Lung (tissue), 12 donors: ENCODE measurements around the gene NHS. TPM values are rescaled to one million over a fixed set of nuclear protein-coding genes. Genes with fewer than 3 reads are reported as not detected.

Experiments
- ATAC-seq: fragments of 200-7000 bp; cut with Tn5 transposase; one replicate; pipeline ENCODE4 v1.9.1; 2020; ENCODE audit warnings: moderate number of reproducible peaks; ENCODE audit not compliant: insufficient read depth, low FRiP score
- DNase-seq, 3 donors: peaks; one replicate each; pipeline ENCODE4 v3.0.0-alpha.2; 2013 to 2017
- H3K27ac ChIP-seq, 2 donors: one replicate each; pipeline ENCODE4 v1.5.1; 2013; ENCODE audit warnings: mild to moderate bottlenecking in 2 of 2, moderate library complexity in 2 of 2, control low read depth in 1 of 2, inconsistent platforms in 1 of 2, low read depth in 1 of 2, low read length in 1 of 2
- H3K27me3 ChIP-seq, 3 donors: one replicate each; pipeline ENCODE4 v1.5.1; 2013; ENCODE audit warnings: low read length in 2 of 3; ENCODE audit not compliant: control insufficient read depth in 3 of 3, insufficient read depth in 3 of 3
- H3K36me3 ChIP-seq, 4 donors: one replicate each; pipeline ENCODE4 v1.5.1; 2013; ENCODE audit warnings: low read length in 4 of 4, mild to moderate bottlenecking in 1 of 4, moderate library complexity in 1 of 4; ENCODE audit not compliant: control insufficient read depth in 4 of 4, insufficient read depth in 4 of 4
- H3K4me1 ChIP-seq, 5 donors: one replicate each; pipeline ENCODE4 v1.5.1; 2013; ENCODE audit warnings: low read length in 5 of 5, mild to moderate bottlenecking in 2 of 5, moderate library complexity in 1 of 5; ENCODE audit not compliant: control insufficient read depth in 5 of 5, insufficient read depth in 5 of 5
- H3K4me3 ChIP-seq: one replicate; pipeline ENCODE4 v1.5.1; 2013; ENCODE audit warnings: mild to moderate bottlenecking, control low read depth, moderate library complexity
- H3K9ac ChIP-seq, 2 donors: one replicate each; pipeline ENCODE4 v1.5.1; 2013; ENCODE audit warnings: low read length in 2 of 2, control low read depth in 1 of 2; ENCODE audit not compliant: insufficient read depth in 1 of 2
- H3K9me3 ChIP-seq, 4 donors: one replicate each; pipeline ENCODE4 v1.5.1; 2013; ENCODE audit warnings: low read length in 3 of 4, mild to moderate bottlenecking in 1 of 4, moderate library complexity in 1 of 4; ENCODE audit not compliant: control insufficient read depth in 4 of 4, insufficient read depth in 3 of 4
- CTCF ChIP-seq: IDR thresholded peaks from 2 replicates; pipeline ENCODE4 v1.5.1; 2012; ENCODE audit warnings: mild to moderate bottlenecking; ENCODE audit errors: control extremely low read depth, extremely low read depth
- WGBS, 2 donors: extraction: QIAGEN DNeasy Blood & Tissue Kit; methylation state at CpG; one replicate each; pipeline ENCODE4 v1.1.7; 2013; 5-methylcytosine and 5-hydroxymethylcytosine counted together
- polyA plus RNA-seq, 2 donors: library from polyadenylated mRNA; stranded (reverse); fragments of 200-250 nt; gene quantifications; one replicate each; pipeline ENCODE4 v1.2.1, GENCODE V29; 2013
- total RNA-seq, 2 donors: library from RNA; depleted of rRNA in 1 of 2; stranded (reverse); fragments of >200 nt in 1 of 2; gene quantifications; one replicate each; pipeline ENCODE4 v1.2.1, GENCODE V29; 2014 to 2021
- donor health status: control.
- donor health status: control.
- donor health status: Bipolar disorder and iron deficiency.
- donor health status: healthy.
- donor health status: DM: yes; HTN: yes; CAD: no.

Gene NHS
- total and polyA plus RNA-seq, 4 donors = 0.46 to 2.0 (median 1.4) TPM

- 45 to 60% methylated on average over 4 of the region's 4 CpGs for WGBS, 2 donors
- no peak for TF ChIP-seq CTCF
- ATAC-seq = no peak
- H3K27ac ChIP-seq = no peak overlapping the region
- H3K4me3 ChIP-seq = no peak overlapping the region
- no peak overlapping the region for H3K9ac ChIP-seq
- no peaks in the 10 kb centered on the region for H3K9me3 ChIP-seq
- DNase-seq = no peak
- peaks cover 0 to 26% (median 22%) of the 10 kb centered on the region in 3 donors for H3K27me3 ChIP-seq
- H3K36me3 ChIP-seq = no peaks in the 10 kb centered on the region
- H3K4me1 ChIP-seq = peaks cover 0 to 7% (median 3%) of the 10 kb centered on the region in 5 donors
These were observed 216.7 kb downstream of the NHS start for GRCh38 chrX:17591741-17592110.

GRCh38 chrX:17592117-17592516, 217.1 kb downstream of the NHS start:
- DNase-seq (no peak), ATAC-seq (no peak)
- Histone ChIP-seq H3K9ac (no peak overlapping the region), H3K27ac (no peak overlapping the region), H3K4me1 (peaks cover 0 to 7% (median 3%) of the 10 kb centered on the region in 5 donors), H3K27me3 (peaks cover 0 to 29% (median 22%) of the 10 kb centered on the region in 3 donors), H3K36me3 (no peaks in the 10 kb centered on the region), H3K4me3 (no peak overlapping the region), H3K9me3 (no peaks in the 10 kb centered on the region)
- 33 to 93% methylated on average over 1 of the region's 1 CpG for WGBS, 2 donors
- no peak for TF ChIP-seq CTCF

- Histone ChIP-seq H3K4me3 (no peak overlapping the region), H3K27ac (no peak overlapping the region), H3K9ac (no peak overlapping the region), H3K4me1 (peaks cover 0 to 21% (median 4%) of the 10 kb centered on the region in 5 donors), H3K27me3 (peaks cover 0 to 29% (median 22%) of the 10 kb centered on the region in 3 donors), H3K36me3 (no peaks in the 10 kb centered on the region), H3K9me3 (no peaks in the 10 kb centered on the region)
- WGBS, 2 donors = 87 to 90% methylated on average over 2 of the region's 2 CpGs
- DNase-seq = no peak
- no peak for TF ChIP-seq CTCF
- no peak for ATAC-seq
These were observed 219.7 kb downstream of the NHS start for GRCh38 chrX:17594693-17595092.

GRCh38 chrX:17595456-17596035, 220.5 kb downstream of the NHS start:
- no peak overlapping the region for H3K4me3 ChIP-seq
- H3K27ac ChIP-seq = no peak overlapping the region
- no peak for TF ChIP-seq CTCF
- no peaks in the 10 kb centered on the region for H3K36me3 ChIP-seq
- H3K9ac ChIP-seq = no peak overlapping the region
- peaks cover 0 to 21% (median 4%) of the 10 kb centered on the region in 5 donors for H3K4me1 ChIP-seq
- ATAC-seq = peak; percentile 9
- no peaks in the 10 kb centered on the region for H3K9me3 ChIP-seq
- DNase-seq = no peak
- H3K27me3 ChIP-seq = peaks cover 0 to 29% (median 25%) of the 10 kb centered on the region in 3 donors
- WGBS, 2 donors = 54 to 84% methylated on average over 3 of the region's 3 CpGs
